22Rv1 (cell line): ENCODE data around the gene PCP4.

Experiments
- ZFX ChIP-seq: fragments of 450-650 bp; IDR thresholded peaks from 2 replicates; pipeline ENCODE4 v1.6.1; 2017; ENCODE audit warnings: antibody characterized with exemption, borderline replicate concordance
- TF ChIP-seq, protein P1 (sequence below): fragments of 450-650 bp; IDR thresholded peaks from 2 replicates; pipeline ENCODE4 v1.5.1; 2017; ENCODE audit warnings: mild to moderate bottlenecking

GRCh38 chr21:39968010-39968409 is 100.8 kb downstream of the PCP4 start:
- TF ChIP-seq, protein P1, sequence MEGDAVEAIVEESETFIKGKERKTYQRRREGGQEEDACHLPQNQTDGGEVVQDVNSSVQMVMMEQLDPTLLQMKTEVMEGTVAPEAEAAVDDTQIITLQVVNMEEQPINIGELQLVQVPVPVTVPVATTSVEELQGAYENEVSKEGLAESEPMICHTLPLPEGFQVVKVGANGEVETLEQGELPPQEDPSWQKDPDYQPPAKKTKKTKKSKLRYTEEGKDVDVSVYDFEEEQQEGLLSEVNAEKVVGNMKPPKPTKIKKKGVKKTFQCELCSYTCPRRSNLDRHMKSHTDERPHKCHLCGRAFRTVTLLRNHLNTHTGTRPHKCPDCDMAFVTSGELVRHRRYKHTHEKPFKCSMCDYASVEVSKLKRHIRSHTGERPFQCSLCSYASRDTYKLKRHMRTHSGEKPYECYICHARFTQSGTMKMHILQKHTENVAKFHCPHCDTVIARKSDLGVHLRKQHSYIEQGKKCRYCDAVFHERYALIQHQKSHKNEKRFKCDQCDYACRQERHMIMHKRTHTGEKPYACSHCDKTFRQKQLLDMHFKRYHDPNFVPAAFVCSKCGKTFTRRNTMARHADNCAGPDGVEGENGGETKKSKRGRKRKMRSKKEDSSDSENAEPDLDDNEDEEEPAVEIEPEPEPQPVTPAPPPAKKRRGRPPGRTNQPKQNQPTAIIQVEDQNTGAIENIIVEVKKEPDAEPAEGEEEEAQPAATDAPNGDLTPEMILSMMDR, result no peak
- no peak for TF ChIP-seq ZFX
